ENCODE data around the gene ARHGAP26.

The ARHGAP26 gene

DNA sequence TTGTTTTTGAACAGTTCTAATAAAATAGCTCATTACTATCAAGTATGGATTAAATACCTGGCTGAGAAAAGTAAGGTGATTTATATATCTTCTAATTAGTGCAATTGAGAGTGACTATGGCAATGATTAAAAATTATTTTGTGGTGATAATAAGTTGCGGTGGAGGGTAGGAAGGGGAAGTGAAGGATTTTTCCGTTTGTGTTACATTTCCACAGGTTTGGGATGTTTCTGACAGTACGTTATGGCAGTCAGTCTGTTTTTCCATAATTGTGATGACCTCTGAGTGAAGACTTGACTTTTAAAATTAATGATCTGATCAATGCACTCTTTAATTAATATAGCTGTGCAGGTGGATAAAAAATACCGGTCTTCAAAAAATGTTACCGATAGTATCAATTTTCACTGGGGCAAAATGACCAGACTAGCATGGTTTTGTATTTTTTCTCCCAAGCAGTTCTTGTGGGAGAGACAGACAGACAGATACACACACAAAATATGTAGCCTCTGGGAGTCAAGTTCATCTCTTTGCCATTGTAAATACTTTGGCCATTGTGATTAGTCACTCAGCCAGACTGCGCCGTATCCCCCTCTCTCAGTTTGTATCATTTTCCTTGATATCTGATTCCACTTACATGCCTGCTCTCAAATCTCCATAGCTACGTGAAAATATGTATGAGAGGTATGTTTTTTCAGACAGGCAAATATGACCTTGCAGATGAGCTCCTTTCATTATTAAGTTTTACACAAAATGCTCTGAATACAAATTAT lies 60.2 kb downstream of the ARHGAP26 start:
- FAIRE-seq = no peak

DNA sequence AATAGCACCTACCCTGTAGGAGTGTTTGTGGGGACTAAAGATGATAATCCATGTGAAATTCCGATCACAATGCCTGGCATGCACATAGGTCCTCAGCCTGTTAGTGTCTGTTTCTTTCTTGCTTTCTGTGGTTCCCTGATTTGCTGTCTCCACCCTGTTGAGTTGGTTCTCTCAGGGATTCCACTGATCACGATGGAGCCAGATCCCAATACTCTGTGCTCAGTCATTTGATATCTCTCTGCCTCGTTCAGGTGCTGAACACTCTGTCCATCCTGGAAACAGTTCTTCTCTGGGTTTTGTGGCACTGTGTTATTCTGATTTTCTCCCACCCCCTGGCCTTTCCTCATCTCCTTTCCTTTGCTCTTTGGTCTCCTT lies 60.8 kb downstream of the ARHGAP26 start:
- no peak for FAIRE-seq

DNA sequence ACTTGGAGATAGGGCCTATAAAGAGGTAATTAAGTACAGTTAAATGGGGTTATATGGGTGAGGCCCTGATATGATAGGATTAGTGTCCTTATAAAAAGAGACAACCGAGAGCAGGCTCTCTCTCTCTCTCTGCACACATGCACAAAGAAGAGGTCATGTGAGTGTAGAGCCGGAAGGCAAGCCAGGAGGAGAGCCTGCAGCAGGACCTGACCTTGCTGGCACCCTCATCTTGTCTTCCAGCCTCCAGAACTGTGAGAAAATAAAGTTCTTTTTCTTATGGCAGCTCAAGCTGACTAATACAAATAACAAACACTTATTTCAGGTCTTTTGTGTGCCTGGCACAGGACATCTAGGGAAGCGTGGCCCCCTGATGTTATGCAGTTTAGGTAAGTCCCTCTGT lies 62.1 kb downstream of the ARHGAP26 start:
- no peak for FAIRE-seq

DNA sequence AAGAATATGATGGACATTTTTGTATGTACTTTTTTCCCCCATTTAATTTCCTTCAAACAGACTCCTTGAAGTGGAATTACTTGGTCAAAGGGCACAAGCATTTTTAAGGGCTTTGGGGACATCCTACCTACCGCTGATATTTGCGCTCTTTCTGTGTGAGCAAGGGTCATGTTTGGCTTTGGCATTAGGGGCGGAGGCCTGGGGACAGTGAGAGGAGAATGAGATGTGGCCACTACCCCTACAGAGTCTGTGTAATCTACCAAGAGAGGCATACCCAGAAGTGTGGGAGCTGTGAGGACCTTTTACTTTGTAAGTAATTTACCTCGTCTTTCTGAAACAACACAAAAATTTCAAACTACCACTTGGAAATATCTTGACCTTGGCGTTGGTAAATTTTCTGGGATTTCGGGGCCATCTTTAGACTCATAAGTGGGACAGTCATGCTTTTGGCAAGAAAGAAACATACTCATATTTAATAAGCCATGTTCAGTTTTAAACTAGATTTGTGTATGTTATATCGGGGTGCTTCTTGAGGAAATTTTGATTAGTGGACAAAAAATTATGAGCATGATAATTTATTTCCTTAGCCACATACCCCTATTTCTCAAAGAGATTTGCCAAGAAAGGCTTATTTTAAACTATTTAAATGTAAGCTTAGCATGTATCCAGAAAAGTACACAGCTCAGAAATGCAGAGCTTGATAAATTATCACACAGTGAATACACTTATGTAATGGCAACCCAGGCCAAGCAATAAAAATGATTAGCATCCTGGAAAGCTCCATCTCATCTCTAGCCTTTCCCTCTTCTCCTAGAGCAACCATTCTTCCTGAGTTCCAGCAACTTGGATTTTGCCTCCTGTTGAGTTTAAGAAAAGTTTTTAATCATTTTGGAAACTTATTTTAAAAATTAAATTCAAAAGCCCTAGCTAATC lies 63.6 kb downstream of the ARHGAP26 start:
- FAIRE-seq = no peak

DNA sequence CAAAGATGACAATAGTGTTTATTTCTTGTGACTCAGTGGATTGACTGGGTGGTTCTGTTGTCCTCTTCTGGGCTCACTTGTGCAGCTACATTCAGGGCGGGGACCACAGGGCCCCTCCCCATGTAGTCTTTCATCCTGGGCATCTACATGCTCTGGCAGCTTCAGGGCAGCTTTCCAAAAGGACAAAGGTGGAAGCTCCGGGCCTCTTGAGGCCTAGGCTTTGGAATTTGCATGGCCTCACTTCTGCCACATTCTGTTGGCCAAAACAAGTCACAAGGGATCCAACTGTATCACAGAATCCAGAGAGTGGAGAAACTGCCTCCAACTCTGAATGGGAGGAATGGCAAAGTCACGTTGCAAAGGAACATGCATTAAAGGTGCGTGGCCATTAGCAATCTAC lies 64.3 kb downstream of the ARHGAP26 start:
- no peak for FAIRE-seq

DNA sequence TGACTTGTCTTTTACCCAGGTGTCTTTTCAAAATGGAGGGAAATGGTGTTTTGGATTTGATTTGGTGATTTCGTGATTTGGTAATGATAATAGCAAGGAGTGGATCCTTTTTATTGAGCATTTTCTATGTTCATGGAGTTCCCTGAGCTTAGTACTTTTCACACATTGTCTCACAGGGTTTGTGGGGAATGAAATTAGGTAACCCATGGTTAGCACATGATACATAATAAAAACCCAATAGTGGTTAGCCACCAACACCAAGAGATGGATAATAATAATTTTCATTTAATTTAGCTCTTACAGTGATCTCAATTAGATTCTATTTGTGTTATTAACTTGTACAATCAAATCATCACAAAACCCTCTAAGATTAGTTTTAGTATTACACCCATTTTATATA lies 65.4 kb downstream of the ARHGAP26 start:
- no peak for FAIRE-seq

DNA sequence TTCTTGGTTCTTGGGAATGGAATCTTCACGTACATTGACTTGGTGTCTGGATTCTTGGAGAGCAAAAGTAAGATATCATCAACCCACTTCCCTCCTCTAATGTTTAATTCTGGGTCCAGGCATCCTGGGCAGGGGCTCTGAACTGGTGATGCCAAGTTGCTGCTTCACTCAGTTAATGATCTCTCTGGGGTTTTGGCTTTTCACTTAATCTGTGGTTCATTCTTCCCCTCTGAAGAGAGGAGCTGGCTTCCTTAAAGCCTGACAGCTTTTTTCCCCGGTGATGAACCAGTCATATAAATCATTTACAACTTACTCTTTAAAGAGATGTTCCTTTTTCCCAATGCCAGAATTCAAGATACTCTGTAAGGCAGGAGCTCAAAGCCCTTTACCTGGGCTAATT lies 65.9 kb downstream of the ARHGAP26 start:
- FAIRE-seq = no peak

DNA sequence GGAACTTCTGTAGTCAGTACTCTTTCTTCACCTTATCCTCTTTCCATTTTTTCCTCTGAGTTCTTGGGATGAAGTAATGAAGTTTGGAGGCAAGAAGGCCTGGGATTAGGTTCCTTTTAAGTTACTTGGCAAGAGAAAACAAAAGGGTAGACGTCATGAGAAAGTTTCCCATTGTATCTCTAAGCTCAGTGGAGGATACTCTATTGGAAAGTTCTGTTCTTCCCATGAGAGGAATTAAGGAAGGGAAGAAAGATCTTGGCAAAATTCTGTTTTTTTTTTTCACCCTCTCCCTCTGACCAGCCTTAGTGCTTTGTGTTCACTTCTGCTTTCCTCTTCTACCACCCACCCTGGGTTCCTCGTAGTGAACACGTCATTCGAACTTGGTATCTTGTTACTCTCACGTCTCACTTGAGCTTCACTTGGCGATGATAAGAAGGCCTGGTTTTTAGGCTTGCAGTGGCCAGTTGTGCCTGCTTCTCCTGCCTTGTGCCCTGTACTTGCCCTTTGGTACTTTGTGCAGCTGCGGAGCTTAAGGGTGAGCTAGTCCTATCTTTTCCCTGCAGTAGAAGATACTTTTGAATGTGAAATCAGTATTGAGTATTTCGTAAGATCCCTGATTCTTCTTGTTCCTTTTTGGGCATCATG lies 67.0 kb downstream of the ARHGAP26 start:
- no peak for FAIRE-seq

DNA sequence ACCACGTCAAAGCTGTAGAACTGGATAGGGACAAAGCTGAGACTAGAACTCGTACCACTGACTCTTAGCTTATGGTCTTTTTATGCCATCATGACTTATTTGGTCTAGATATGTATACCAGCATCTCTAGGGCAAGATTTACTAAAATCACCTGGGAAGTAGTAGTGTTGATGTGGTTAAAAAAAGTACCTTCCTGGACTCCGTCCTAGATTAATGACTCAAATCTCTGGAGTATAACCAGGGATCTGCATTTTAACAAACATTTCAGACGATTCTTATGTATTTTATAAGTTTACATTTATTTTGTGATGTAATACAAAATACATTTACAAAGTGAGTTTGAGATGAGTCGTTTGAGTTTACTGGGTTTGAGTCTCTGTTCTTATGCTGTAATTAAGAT lies 68.7 kb downstream of the ARHGAP26 start:
- no peak for FAIRE-seq

DNA sequence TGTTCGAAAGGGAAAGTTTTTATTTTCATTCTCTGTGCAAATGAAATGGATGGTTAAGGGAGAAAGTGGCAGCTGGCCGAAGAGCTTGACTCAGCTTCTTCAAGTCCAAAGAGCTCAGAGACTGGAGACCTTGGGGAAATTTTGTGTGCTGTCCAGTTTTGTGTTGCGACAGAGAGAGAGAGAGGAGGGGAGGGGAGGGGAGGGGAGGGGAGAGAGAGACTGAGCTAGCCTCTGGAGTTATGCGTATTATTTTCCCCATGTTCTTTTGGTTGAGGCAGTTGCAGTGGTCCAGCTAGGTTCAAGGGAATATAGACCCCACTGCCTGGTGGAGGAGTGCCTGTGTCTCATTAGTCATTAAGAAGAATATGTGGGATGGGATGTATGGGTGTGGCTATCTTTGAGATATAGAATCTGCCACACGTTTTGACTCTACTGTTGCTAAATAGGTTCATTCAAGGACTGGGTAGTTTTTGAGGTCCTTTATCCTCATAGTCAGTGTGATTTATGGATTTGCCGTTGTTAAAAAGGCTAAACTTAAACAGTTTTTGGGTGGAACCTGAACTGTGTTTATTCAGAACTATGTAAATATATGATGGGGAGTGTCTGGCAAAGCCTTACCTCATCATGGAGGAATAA lies 69.7 kb downstream of the ARHGAP26 start:
- no peak for FAIRE-seq

DNA sequence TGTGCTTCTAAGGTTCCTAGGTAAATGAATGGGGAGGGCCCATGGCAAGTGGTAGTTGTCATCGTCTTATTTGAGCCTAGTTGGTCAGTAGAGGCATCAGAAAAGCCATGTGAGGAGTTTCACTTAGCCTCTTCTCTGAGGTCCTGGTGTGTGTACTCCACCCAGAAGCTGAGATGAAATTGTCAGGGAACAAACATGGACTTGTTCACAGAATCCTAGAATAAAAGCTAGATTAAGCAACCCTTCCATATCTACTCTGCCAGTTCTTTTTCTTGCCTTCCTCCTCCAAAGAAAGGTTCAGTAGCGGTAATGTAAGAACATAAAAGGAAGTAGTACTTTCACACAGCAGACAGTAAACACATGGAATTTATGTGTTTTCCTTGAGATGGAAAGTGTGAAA lies 70.4 kb downstream of the ARHGAP26 start:
- no peak for FAIRE-seq

DNA sequence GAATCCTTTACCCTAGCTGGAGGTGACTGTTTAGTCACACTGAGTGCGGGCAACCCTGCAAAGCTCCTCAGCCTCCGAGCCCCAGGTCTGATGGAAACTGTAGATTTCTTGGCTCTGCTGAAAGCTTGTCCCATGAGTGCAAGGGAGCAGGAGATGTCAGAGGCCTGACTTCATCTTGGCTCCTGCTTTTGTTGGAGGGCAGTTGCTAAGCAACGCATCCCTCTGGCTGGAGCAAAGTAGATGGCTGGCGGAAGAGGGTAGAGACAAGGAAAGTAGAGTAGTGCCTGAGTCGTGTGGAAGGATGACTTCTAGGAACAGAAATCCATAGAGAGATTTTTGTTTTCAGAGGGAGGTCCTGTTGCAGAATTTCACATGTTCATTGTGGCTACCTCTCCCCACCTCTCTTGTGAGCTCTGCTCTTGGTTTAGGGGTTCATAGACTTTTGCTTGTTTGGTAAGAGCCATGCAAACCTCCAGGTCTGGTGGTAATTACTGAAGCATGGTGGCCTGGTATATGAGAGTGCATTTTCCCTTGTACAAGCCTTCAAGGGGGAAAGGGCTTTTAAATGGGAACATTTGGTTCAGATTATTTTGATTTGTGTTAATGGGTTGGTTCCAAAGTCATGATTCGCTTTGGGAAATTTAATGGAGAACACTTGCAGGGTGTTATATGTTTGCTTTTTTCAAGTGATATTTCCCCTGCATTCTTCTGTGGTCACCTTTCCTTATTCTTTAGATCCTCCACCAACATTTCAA lies 71.5 kb downstream of the ARHGAP26 start:
- FAIRE-seq = no peak

DNA sequence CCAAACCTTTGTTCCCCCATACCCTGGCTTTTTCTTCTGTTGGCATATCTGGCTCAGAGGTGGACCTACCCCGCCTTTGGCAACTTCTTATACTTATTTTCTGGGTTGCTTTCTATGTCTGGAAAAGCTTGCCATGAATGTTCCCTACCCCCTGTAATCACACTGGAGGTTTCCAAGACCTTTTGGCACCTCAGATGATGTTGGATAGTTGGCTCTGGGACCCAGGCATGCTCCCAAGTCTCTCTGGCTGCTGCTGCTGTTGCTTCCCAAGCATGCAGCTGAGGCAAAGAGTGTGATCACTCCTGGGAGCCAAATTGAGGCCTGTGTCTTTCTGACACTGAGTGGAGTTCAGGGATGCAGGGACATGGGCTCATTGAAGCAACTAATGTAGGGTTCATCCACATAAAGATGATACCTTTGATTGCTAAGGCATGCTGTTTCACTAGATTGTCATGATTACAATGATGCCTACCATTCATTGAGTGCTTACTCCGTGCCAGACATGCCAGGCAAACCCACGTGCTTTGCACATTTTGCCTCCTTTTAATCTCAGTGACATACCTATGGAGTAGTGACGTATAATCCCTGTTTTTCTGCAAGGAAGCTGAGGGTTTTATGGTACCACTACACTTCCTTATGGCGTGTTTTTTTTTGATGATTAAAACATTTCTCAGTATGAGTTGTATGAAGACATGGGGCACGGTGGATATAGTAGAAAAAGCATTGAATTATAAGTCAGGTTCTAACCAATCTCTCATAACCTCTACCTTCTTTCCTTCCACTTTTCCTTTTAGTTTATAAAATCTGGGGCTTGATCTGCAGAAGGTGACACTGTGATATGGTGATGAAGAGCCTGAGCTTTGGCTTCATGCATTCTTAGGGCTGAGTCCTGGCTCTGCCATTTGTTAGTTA lies 73.1 kb downstream of the ARHGAP26 start:
- no peak for FAIRE-seq

DNA sequence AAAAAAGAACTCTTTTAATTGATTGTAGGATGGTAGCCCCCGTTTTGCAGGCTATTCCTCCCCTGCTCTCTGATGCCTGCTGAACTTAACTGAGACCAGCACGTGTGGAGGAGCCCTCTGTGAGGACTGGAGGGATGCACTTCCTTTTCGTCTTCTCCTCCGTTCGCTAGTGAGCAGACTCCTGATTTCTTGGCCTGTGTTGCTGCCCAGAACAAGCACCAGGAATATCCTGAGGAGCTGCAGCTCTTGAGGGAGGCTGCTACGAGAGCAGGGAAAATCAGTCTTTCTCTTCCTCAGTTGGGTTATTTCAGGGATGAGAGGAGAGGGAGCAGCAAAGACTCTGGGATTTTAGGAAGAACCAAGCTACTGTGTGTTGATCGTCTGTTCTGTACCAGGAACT lies 74.7 kb downstream of the ARHGAP26 start:
- no peak for FAIRE-seq

DNA sequence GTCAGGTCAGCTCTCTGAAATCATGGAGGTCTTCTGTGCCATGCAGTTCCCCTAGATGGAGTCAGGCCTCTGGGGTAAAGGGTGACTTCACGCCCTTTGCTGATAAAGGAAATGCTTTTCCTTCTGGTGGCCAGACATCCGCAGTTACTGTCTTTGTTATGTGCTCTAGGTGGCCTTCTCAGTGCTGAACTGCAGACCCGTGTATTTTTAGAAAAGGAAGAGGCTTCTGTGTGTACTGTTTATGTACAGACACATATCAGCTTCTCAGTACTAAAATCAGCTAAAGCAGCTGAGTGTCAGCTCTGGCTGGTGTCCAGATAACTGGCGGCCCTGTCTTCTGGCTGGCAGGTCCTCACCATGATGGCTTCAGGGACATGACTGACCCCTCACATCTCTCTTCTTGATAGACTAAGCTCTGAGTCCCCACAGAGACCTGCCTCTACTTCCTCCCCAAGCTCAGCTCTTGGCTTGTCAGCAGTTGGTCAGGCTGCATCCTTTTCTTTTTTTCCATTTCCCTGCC lies 75.3 kb downstream of the ARHGAP26 start:
- no peak for FAIRE-seq

DNA sequence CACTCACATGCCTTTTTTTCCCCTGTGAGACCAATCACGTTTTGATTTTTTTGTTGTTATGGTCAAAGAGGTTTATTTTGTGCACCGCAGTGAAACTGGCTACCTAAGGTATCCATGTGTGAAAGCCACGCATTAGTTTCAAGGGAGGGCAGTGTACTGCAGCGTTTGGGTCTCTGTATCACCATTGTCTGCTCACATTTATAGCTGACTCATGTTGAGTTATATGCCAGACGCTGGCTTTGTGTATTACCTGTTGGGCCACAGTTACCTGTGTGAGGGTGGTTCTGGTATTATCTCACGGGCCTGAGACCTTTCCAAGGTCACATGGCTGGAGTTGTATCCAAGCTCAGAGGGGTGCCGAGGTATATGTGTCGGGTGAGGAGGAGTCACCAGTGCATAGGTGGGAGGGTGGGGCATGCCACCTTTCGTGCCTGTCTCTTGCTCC lies 75.8 kb downstream of the ARHGAP26 start:
- no peak for FAIRE-seq

DNA sequence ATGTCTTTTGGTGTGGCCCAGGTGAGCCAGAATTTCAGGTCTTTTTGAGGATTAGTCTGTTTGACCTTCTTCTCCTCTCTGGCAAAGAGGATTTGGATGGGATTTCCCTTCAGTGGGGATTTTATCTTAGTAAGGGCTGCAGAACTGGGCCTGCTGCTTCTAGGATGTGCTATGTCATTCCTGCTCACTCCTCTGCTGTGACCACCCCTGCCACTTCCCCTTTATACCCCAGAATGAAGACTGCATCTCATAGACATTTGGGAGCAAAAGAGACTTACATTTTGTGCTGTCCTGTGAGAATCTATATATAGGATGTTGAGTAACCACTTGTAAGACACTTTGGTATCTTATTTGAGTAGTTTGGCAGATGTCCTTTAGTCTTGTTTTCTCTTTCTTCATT lies 76.2 kb downstream of the ARHGAP26 start:
- no peak for FAIRE-seq

DNA sequence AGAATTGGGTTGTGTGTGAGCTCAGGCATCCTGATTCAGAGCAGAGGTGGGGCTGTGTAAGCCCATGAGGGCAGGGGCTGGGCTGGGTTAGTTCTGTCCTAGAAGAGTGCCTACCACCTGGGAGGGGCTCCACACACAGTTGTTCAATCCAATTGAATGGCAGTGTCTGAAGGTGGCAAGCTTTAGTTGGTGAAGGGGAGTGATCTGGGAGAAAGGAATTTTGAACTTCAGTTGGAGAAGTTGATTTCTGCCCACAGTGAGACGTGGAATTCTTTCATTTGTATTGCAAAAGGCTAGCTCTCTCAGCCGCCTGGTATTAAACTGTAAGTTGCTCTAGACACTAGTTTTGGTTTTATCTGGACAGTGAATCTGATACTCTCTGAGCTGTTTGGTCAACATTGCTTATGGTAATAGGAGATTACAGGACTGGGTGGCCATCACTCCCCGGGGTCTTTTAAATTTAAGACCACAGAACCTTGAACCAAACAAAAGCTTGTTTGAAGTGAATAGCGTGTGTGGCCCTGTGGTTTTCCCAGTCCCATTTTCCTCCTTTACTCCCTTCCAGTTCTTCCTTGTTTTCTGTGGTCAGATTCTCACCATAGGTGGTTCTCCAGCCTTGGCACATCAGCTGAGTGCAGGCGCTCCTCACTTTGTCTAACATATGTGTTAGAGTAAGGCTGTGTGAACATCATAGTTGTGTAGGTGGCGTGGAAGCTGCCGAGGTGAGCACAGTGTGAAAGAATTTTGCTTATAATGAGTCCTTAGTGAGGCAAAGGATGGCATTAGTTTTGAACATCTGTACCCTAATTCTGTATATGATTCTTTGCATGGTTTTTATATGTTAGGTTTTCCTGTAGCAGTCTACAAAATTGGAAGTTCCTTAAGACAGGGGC lies 78.0 kb downstream of the ARHGAP26 start:
- no peak for FAIRE-seq

DNA sequence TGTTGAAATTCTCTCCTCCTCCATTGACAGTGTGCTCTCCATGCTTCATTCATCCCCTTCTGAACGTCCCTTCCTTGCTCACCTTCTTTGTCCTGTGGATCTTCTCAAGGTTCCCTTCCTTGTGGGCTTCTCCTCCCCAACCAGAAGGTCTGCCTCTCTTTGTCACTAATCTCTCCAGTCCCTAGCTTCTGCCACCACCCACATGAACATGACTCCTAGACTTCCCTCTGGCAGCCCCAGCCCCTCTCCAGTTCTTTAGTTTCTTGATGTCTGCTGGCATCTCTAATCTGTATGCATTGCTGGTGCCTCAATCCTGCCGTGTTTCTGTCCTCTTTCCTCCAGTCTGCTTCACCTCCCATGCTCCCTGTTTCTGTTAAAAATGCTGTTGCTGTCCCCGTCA lies 79.3 kb downstream of the ARHGAP26 start:
- no peak for FAIRE-seq

DNA sequence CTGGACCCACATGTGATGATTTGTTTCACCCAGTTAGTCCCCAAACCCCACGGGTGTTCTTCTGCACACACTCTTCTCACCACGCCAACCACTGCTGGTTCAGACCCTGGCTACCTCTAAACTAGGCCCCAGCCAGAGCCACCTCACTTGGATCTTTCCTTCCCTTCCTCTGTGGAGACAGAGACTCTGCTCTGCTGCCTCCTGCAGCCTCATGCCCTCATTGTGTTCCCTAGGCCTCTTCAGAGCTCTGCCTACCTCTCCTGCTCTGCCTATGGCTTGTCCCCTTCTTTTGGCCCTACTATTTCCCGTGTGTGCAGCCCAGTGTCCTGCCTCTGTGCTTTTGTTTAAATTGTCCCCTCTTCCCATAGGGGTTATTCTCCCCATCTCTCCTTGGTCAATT lies 79.7 kb downstream of the ARHGAP26 start:
- FAIRE-seq = no peak

All from colon (tissue), 2 donors.